GM10266 (cell line): Measurements from ENCODE around the gene XXYLT1.

Experiments
- DNase-seq: peaks from one replicate; pipeline ENCODE4 v3.0.0; 2012; ENCODE audit errors: extremely low spot score
- TF ChIP-seq, protein P1 (sequence below): IDR thresholded peaks from 2 replicates; pipeline ENCODE4 v1.5.1; 2012; ENCODE audit warnings: mild to moderate bottlenecking, low read depth; ENCODE audit not compliant: control insufficient read depth, insufficient read depth; ENCODE audit errors: missing control alignments

The XXYLT1 gene

DNA sequence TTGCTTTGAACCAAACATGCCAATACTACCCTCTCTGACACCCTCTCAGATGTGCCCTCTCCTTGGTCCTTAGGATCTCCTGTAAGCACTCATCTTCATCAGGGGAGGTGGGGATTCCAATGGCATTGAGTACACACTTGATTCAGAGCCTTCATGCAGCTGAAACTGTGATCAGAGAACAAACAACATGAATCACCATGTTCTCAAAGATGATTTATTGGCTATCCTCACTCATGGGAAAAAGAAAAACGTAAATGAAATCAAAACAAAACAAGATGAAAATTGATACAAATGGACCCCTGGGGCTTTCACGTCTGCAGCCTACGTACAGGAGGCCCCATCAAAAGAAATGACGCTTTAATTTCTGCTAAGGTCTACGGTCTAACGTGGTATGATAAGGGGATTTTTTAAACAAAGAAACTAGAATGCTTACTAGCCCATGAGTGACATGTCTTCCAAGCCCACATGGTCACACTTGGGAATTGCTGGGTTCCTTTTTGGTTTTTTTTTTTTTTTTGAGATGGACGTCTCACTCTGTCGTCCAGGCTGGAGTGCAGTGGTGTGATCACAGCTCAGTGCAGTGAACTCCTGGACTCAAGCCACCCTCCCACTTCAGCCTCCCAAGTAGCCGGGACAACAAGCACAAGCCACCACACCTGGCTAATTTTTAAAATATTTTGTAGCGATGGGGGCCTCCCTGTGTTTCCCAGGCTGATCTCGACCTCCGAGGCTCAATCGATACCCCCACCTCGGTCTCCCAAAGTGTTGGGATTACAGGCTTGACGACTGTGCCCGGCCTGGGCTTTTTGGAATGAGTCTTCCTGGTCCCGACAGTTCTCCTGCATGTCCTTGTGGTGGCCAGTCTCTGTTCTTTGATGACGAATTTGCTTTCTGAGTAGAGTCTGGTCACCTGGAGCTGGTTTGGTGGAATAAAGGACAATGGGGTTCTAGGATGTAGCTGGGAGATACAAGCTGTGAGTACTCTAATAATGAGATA, 202.6 kb downstream of the XXYLT1 start:
- TF ChIP-seq, protein P1, sequence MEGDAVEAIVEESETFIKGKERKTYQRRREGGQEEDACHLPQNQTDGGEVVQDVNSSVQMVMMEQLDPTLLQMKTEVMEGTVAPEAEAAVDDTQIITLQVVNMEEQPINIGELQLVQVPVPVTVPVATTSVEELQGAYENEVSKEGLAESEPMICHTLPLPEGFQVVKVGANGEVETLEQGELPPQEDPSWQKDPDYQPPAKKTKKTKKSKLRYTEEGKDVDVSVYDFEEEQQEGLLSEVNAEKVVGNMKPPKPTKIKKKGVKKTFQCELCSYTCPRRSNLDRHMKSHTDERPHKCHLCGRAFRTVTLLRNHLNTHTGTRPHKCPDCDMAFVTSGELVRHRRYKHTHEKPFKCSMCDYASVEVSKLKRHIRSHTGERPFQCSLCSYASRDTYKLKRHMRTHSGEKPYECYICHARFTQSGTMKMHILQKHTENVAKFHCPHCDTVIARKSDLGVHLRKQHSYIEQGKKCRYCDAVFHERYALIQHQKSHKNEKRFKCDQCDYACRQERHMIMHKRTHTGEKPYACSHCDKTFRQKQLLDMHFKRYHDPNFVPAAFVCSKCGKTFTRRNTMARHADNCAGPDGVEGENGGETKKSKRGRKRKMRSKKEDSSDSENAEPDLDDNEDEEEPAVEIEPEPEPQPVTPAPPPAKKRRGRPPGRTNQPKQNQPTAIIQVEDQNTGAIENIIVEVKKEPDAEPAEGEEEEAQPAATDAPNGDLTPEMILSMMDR: no peak
- no peak for DNase-seq

DNA sequence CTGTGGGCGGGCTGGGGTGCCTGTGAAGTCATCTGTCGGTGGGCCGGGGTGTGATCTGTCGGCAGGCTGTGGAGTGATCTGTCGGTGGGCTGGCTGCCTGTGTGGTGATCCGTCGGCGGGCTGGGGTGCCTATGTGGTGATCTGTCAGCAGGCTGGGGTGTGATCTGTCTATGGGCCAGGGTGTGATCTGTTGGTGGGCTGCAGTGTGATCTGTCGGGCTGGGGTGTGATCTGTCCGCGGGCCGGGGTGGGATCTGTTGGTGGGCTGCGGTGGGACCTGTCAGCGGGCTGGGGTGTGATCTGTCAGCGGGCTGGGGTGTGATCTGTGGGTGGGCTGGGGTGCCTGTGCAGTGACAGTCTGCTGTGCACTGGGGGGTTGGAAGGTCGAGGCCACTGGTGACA, 204.5 kb downstream of the XXYLT1 start:
- no peak for DNase-seq
- TF ChIP-seq, protein P1: no peak

DNA sequence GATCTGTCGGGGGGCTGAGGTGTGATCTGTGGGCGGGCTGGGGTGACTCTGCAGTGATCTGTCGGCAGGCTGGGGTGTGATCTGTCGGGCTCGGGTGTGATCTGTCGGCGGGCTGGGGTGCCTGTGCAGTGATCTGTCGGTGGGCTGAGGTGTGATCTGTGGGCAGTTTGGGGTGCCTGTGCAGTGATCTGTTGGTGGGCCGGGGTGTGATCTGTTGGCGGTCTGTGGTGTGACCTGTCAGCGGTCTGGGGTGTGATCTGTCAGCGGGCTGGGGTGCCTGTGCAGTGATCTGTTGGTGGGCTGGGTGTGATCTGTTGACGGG, 205.1 kb downstream of the XXYLT1 start:
- DNase-seq: no peak
- TF ChIP-seq, protein P1: no peak

DNA sequence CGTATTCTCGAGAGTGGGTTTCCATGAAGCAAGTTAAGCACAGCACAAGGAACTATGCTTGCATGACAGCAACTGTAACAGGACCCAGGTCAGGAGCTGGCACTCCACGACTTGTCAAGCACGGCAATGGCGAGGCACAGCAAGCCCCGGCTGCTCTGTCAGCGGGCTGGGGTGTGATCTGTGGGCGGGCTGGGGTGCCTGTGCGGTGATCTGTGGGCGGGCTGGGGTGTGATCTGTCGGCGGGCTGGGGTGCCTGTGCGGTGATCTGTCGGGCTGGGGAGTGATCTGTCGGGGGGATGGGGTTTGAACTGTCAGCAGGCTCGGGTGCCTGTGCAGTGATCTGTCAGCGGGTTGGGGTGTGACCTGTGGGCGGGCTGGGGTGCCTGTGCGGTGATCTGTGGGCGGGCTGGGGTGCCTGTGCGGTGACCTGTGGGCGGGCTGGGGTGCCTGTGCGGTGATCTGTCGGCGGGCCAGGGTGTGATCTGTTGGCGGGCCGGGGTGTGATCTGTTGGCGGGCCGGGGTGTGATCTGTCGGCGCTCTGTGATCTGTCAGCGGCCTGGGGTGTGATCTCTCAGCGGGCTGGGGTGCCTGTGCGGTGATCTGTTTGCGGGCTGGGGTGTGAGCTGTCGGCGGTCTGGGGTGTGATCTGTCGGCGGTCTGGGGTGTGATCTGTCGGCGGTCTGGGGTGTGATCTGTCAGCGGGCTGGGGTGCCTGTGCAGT, 205.7 kb downstream of the XXYLT1 start:
- no peak for DNase-seq
- TF ChIP-seq, protein P1: no peak

DNA sequence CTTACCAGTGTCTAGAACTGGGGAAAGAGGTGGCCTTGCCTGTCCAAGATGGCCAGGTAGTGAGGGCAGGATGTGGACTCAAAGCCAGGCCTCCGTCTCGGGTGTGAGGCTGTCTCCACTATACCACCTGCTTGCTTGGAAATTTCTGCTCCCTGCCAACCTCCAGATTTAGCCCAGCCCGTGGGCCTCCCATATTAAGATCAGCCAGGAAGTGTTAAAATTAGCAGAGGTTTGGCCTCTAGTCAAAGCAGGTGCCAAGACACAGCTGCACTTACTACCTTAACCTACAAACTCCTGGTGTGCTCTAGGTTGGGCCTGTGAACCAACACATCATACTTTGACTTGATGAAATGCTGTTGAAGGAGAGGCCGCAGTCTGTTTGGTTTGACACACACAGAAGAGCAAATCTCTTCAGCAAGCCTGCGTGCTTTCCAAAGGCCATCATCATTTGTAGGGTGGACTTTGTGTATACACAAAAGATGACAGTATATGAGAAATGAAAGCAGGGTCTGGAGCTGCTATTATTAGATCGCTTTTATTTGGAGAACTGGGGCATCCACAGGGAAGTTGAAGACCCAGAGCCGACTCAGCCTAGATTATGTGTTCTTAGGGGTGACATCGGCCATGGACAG, 206.5 kb downstream of the XXYLT1 start:
- TF ChIP-seq, protein P1: no peak
- DNase-seq: no peak

DNA sequence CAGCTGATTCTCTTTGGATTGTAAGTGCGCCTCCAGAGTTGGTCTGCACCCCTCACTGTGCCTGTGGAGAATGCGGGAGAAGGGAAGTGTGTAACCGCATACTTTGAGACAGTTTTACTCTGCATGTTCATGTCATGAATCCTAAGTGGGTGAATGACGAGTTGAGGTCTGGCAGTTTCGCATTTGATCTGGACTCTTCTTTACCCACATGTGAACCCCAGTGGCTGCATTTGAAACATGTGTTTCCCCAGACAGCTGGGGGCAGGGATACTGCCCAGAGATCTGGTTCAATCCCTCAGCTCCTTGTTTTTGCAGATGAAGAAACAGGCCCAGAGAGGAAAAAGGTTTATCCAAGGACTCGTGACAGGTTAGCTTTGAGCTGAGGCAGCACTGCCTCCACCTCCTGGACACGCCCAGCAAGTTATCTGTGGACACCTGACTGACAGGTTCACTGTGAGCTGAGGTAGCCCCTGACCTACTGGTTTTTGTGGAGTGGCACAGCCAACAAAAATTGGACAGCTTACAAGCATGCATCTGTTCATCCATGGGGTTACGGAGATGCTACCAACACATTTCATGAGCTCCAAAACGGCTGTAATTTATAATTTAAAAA, 207.3 kb downstream of the XXYLT1 start:
- TF ChIP-seq, protein P1: no peak
- DNase-seq: no peak
